H1 (cell line): ENCODE measurements around the gene NXF2. TPM values are rescaled to one million over a fixed set of nuclear protein-coding genes. Genes with fewer than 3 reads are reported as not detected.
"Not testable (repeated sequence)": the region's sequence is repeated elsewhere in the genome, so short reads cannot be mapped to it uniquely, and the experiment has no call there.

Source experiments
- CTCF ChIA-PET: fragments of 300-600 bp; sonication (Branson Sonifier 250); formaldehyde crosslinking; loops from one replicate; lab custom pipeline; 2021; ENCODE audit not compliant: partially characterized antibody; lab: Charles Lee
- POLR2A ChIA-PET: fragments of 300-600 bp; sonication (Branson Sonifier 250); formaldehyde crosslinking; loops from one replicate; lab custom pipeline; 2021; ENCODE audit warnings: inconsistent platforms; ENCODE audit not compliant: partially characterized antibody; lab: Charles Lee
- DNase-seq, 2 experiments: peaks; one replicate each; pipeline versions ENCODE4 v3.0.0 to v3.0.0-alpha.2; 2010 to 2022; ENCODE audit warnings: low spot score in 2 of 2, low read depth in 1 of 2, mixed read lengths in 1 of 2
- FAIRE-seq: peaks from 2 replicates; lab custom pipeline; 2011; peaks lifted over from hg19 to GRCh38; lab: Jason Lieb, UNC
- H2AFZ ChIP-seq: 2 replicates; pipeline ENCODE4 v1.8.1; 2012; ENCODE audit warnings: low read length, inconsistent platforms
- H2AK5ac ChIP-seq: 2 replicates; pipeline ENCODE4 v1.6.1; 2013; ENCODE audit warnings: low read depth, low read length
- H2BK120ac ChIP-seq: replicated peaks from 2 replicates; pipeline ENCODE3; 2013; ENCODE audit warnings: low read depth, low read length, inconsistent platforms
- H2BK12ac ChIP-seq: 2 replicates; pipeline ENCODE4 v1.6.1; 2013; ENCODE audit warnings: low read depth, low read length
- H2BK15ac ChIP-seq: 2 replicates; pipeline ENCODE4 v1.6.1; 2013; ENCODE audit warnings: low read length
- H2BK20ac ChIP-seq: 2 replicates; pipeline ENCODE4 v1.6.1; 2013; ENCODE audit warnings: low read length
- H2BK5ac ChIP-seq: 2 replicates; pipeline ENCODE4 v1.6.1; 2013; ENCODE audit warnings: low read depth, low read length
- H3K14ac ChIP-seq: 2 replicates; pipeline ENCODE4 v1.6.1; 2013; ENCODE audit warnings: inconsistent platforms; ENCODE audit not compliant: insufficient read length
- H3K18ac ChIP-seq: 2 replicates; pipeline ENCODE4 v1.6.1; 2013; ENCODE audit warnings: low read length; ENCODE audit errors: extremely low read depth
- H3K23ac ChIP-seq: 2 replicates; pipeline ENCODE4 v1.6.1; 2013; ENCODE audit warnings: inconsistent platforms; ENCODE audit not compliant: insufficient read length
- H3K23me2 ChIP-seq: 2 replicates; pipeline ENCODE4 v1.6.1; 2013; ENCODE audit warnings: low read depth, low read length
- H3K27ac ChIP-seq: 2 replicates; pipeline ENCODE4 v1.6.1; 2011; ENCODE audit warnings: low read depth, low read length, inconsistent platforms
- H3K27me3 ChIP-seq, 4 experiments: replicated peaks in 1 of 4; 1 replicate in 1 of 4; 2 replicates in 3 of 4; pipeline versions ENCODE4 v1.6.1 to v1.8.1; 2011 to 2013; ENCODE audit warnings: low read length in 3 of 4, mild to moderate bottlenecking in 3 of 4, inconsistent platforms in 2 of 4, mixed read lengths in 2 of 4, moderate library complexity in 1 of 4; ENCODE audit not compliant: control insufficient read depth in 3 of 4, insufficient read depth in 3 of 4; ENCODE audit errors: extremely low read depth in 1 of 4
- H3K36me3 ChIP-seq, 4 experiments: 2 replicates each; pipeline versions ENCODE4 v1.6.1 to v1.8.1; 2011 to 2013; ENCODE audit warnings: mild to moderate bottlenecking in 4 of 4, low read length in 3 of 4, moderate library complexity in 2 of 4, control low read depth in 1 of 4, inconsistent platforms in 1 of 4; ENCODE audit not compliant: insufficient read depth in 4 of 4, control insufficient read depth in 2 of 4
- H3K4ac ChIP-seq: replicated peaks from 2 replicates; pipeline ENCODE3; 2013; ENCODE audit warnings: low read length, low read depth, mixed read lengths, inconsistent platforms; ENCODE audit not compliant: insufficient read length
- H3K4me1 ChIP-seq, 4 experiments: replicated peaks in 1 of 4; 1 replicate in 1 of 4; 2 replicates in 3 of 4; pipeline versions ENCODE4 v1.6.1 to v1.8.1; 2011 to 2013; ENCODE audit warnings: low read length in 3 of 4, inconsistent platforms in 2 of 4, mixed read lengths in 1 of 4; ENCODE audit not compliant: insufficient read depth in 4 of 4, control insufficient read depth in 3 of 4
- H3K4me2 ChIP-seq, 2 experiments: 2 replicates each; pipeline versions ENCODE4 v1.6.1 to v1.8.1; 2011 to 2013; ENCODE audit warnings: low read depth in 2 of 2, low read length in 2 of 2, control low read depth in 1 of 2, inconsistent platforms in 1 of 2, mild to moderate bottlenecking in 1 of 2; ENCODE audit not compliant: insufficient read depth in 1 of 2
- H3K4me3 ChIP-seq, 4 experiments: fragments of 200-600, 300-600 bp in 1 of 4; sonication (generic), shearing (Covaris generic), sonication (Bioruptor Twin) in 1 of 4; 2 replicates each; pipeline versions ENCODE4 v1.5.1 to v1.8.1; 2011 to 2016; ENCODE audit warnings: low read length in 4 of 4, low read depth in 3 of 4, control low read depth in 2 of 4, inconsistent platforms in 2 of 4, mild to moderate bottlenecking in 2 of 4, mixed read lengths in 1 of 4, moderate library complexity in 1 of 4; ENCODE audit not compliant: insufficient read depth in 2 of 4; ENCODE audit errors: extremely low read depth in 1 of 4
- H3K56ac ChIP-seq: replicated peaks from 2 replicates; pipeline ENCODE3; 2013; ENCODE audit warnings: low read depth, mild to moderate bottlenecking, mixed read lengths, low read length, inconsistent platforms; ENCODE audit not compliant: insufficient read length
- H3K79me1 ChIP-seq: 2 replicates; pipeline ENCODE4 v1.6.1; 2013; ENCODE audit warnings: low read depth, low read length, control low read depth
- H3K79me2 ChIP-seq, 2 experiments: 2 replicates each; pipeline versions ENCODE4 v1.6.1 to v1.8.1; 2012 to 2013; ENCODE audit warnings: low read length in 2 of 2, mild to moderate bottlenecking in 2 of 2, inconsistent platforms in 1 of 2; ENCODE audit not compliant: insufficient read depth in 2 of 2, control insufficient read depth in 1 of 2
- H3K9ac ChIP-seq, 4 experiments: replicated peaks in 1 of 4; 1 replicate in 1 of 4; 2 replicates in 3 of 4; pipeline versions ENCODE4 v1.6.1 to v1.8.1; 2011 to 2013; ENCODE audit warnings: low read depth in 3 of 4, low read length in 3 of 4, control low read depth in 2 of 4, mild to moderate bottlenecking in 2 of 4, moderate library complexity in 2 of 4, inconsistent platforms in 1 of 4; ENCODE audit errors: extremely low read depth in 1 of 4
- H3K9me3 ChIP-seq, 2 experiments: 2 replicates each; pipeline versions ENCODE4 v1.6.1 to v1.8.1; 2012 to 2013; ENCODE audit warnings: mild to moderate bottlenecking in 2 of 2, moderate library complexity in 2 of 2, control low read depth in 1 of 2, inconsistent platforms in 1 of 2, low read depth in 1 of 2, low read length in 1 of 2, mixed read lengths in 1 of 2; ENCODE audit not compliant: insufficient read depth in 2 of 2
- H4K20me1 ChIP-seq, 2 experiments: replicated peaks in 1 of 2; 2 replicates each; pipeline versions ENCODE3 to v1.8.1; 2011 to 2013; ENCODE audit warnings: inconsistent platforms in 2 of 2, low read length in 2 of 2, mild to moderate bottlenecking in 1 of 2; ENCODE audit not compliant: insufficient read depth in 2 of 2, control insufficient read depth in 1 of 2
- H4K5ac ChIP-seq: 2 replicates; pipeline ENCODE4 v1.6.1; 2013; ENCODE audit warnings: low read length, low read depth, mixed read lengths, inconsistent platforms; ENCODE audit not compliant: insufficient read length
- H4K8ac ChIP-seq: 2 replicates; pipeline ENCODE4 v1.8.0; 2013; ENCODE audit warnings: mild to moderate bottlenecking, moderate library complexity, low read length, inconsistent platforms; ENCODE audit not compliant: insufficient read depth; ENCODE audit errors: extremely low read depth
- H4K91ac ChIP-seq: replicated peaks from 2 replicates; pipeline ENCODE3; 2013; ENCODE audit warnings: low read length, mixed read lengths, inconsistent platforms; ENCODE audit not compliant: insufficient read length
- WGBS, 2 experiments: shearing (Covaris generic) in 1 of 2; methylation state at CpG; one replicate each; pipeline versions ENCODE4 v1.1.6 to v1.1.7; 2013 to 2015; ENCODE audit warnings: low lambda C conversion rate in 2 of 2, mixed read lengths in 2 of 2, inconsistent platforms in 1 of 2, low coverage in 1 of 2, missing lambda C conversion rate in 1 of 2; ENCODE audit not compliant: insufficient replicate concordance in 2 of 2, insufficient coverage in 1 of 2, insufficient read length in 1 of 2; ENCODE audit errors: extremely low coverage in 1 of 2, missing lambda C conversion rate in 1 of 2; 5-methylcytosine and 5-hydroxymethylcytosine counted together
- long read RNA-seq, 2 experiments: library from RNA in 1 of 2; library from capped mRNA in 1 of 2; stranded (forward); transcript quantifications; one replicate each; pipeline ENCODE4 v2.0.0, GENCODE V29; 2021; ENCODE audit warnings: inconsistent platforms in 1 of 2
- polyA minus RNA-seq, 3 experiments: library from RNA; depleted of rRNA, polyadenylated mRNA; stranded (reverse); fragments of >200 nt; gene quantifications; 1 replicate in 2 of 3; 2 replicates in 1 of 3; pipeline ENCODE4 v1.2.3, GENCODE V29; 2011
- polyA plus RNA-seq, 7 experiments: library from polyadenylated mRNA; depleted of rRNA in 3 of 7; stranded (reverse) in 5 of 7; unstranded in 2 of 7; fragments of >200 nt in 5 of 7; fragments of 200-250 nt in 2 of 7; gene quantifications; 1 replicate in 5 of 7; 2 replicates in 1 of 7; 4 replicates in 1 of 7; pipeline versions ENCODE4 v1.2.1 to v1.2.3, GENCODE V29; 2011 to 2013; ENCODE audit warnings: missing spikeins in 2 of 7, mixed read lengths in 2 of 7
- total RNA-seq: library from RNA; stranded (reverse); fragmentation: NEBNext Ultra II Directional; extraction: Animal tissue kit (Norgen Biotek cat#: 25700); gene quantifications from 2 replicates; pipeline ENCODE4 v1.2.1, GENCODE V29; 2021

The NXF2 gene, protein sequence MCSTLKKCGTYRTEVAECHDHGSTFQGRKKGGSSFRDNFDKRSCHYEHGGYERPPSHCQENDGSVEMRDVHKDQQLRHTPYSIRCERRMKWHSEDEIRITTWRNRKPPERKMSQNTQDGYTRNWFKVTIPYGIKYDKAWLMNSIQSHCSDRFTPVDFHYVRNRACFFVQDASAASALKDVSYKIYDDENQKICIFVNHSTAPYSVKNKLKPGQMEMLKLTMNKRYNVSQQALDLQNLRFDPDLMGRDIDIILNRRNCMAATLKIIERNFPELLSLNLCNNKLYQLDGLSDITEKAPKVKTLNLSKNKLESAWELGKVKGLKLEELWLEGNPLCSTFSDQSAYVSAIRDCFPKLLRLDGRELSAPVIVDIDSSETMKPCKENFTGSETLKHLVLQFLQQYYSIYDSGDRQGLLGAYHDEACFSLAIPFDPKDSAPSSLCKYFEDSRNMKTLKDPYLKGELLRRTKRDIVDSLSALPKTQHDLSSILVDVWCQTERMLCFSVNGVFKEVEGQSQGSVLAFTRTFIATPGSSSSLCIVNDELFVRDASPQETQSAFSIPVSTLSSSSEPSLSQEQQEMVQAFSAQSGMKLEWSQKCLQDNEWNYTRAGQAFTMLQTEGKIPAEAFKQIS
- not detected in 2 replicates for total RNA-seq
- not detected in 2 replicates for polyA plus RNA-seq (2011; rRNA removed)
- polyA plus RNA-seq (2011; cell fraction: cytosol; rRNA removed): not detected
- 0.16 TPM for polyA plus RNA-seq (2011; cell fraction: nucleus; rRNA removed)
- polyA plus RNA-seq (2012, experiment 1 of 2): not detected in 4 replicates
- not detected for polyA plus RNA-seq (2012, experiment 2 of 2)
- polyA plus RNA-seq (2013, experiment 1 of 2): 0.16 TPM
- 0.28 TPM for polyA plus RNA-seq (2013, experiment 2 of 2)
- not detected in 2 replicates for polyA minus RNA-seq (2011; rRNA and poly(A)+ RNA removed)
- not detected for polyA minus RNA-seq (2011; cell fraction: cytosol; rRNA and poly(A)+ RNA removed)
- not detected for polyA minus RNA-seq (2011; cell fraction: nucleus; rRNA and poly(A)+ RNA removed)
- long read RNA-seq, experiment 1: 0 reads
- long read RNA-seq, experiment 2: 0 reads

DNA sequence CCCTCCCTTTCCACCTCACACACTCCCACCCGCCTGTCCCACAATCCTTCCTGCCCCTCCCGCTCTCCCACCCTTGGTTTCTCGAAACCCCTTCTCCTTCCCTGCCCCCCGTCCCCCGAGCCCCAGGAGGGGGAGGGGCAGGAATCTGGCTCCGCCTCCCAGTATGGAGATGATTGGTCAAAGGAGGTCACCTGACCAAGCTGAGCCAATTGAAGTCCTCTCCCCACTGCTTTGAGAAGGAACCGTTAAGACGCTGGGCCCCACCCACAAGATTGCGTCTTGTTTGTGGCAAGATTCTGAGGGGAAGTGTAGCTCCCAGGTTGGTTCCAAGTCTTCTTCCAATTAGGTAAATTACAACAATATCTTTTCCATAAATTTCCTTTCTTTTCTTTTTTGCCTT is at the start of gene NXF2:
Gene NXF2 (plus strand): TSS at position 275 of the 400 bp plus-strand sequence. CDS start 59,912 bp downstream, outside the sequence.
- H3K4ac ChIP-seq, H3K23ac ChIP-seq, H3K9me3 ChIP-seq, H4K91ac ChIP-seq, H3K27me3 ChIP-seq, H2BK15ac ChIP-seq, H3K79me1 ChIP-seq, H4K5ac ChIP-seq, CTCF ChIA-PET, DNase-seq, H4K20me1 ChIP-seq, H2BK20ac ChIP-seq, FAIRE-seq, H2AFZ ChIP-seq, H3K4me3 ChIP-seq, H2BK12ac ChIP-seq, H3K14ac ChIP-seq, POLR2A ChIA-PET, H3K23me2 ChIP-seq, H2AK5ac ChIP-seq, H3K56ac ChIP-seq, H3K36me3 ChIP-seq, H4K8ac ChIP-seq, H3K4me1 ChIP-seq, H2BK5ac ChIP-seq, H3K27ac ChIP-seq, H3K79me2 ChIP-seq, H3K9ac ChIP-seq, H3K18ac ChIP-seq, H2BK120ac ChIP-seq, H3K4me2 ChIP-seq: not testable (repeated sequence)
- no CpG with 5 or more reads among the region's 9 CpGs for WGBS, 2 experiments
